ENCODE results near the gene CLASRP. TPM values are rescaled to one million over a fixed set of nuclear protein-coding genes. Genes with fewer than 3 reads are reported as not detected.
A peak's percentile ranks its signal among the peaks of the same experiment; 100 is the strongest.
"Not testable (repeated sequence)": the region's sequence is repeated elsewhere in the genome, so short reads cannot be mapped to it uniquely, and the experiment has no call there.

CLASRP gene
- total RNA-seq, result 10 to 100 TPM; 89.6 to 98.4 TPM

GRCh38 chr19:45038931-45039893, at the start of gene CLASRP:
TSS of gene CLASRP (plus strand) at chr19:45039045. CDS start at chr19:45040213, 1,168 bp downstream.
- peak within 1 kb of the TSS; percentile 98 for H3K4me3 Mint-ChIP-seq
- DNase-seq, result peak; percentile 92
- intact Hi-C loops (cut with micrococcal nuclease), result loop anchor here (1.0 to 2.0 kb wide), 3 partner anchors 37 to 148 kb away; partner anchors contain the start of gene TOMM40
- H3K27ac Mint-ChIP-seq, result peak within 1 kb of the TSS; percentile 95
- POLR2A ChIA-PET, result interaction anchor here (0.6 to 2.7 kb wide), 12 partner anchors 12 to 53 kb away, joined by 3 to 14 read pairs (median 4); partner anchors contain the start of gene PPP1R37
- CTCF ChIA-PET, result interaction anchor here (0.7 to 3.1 kb wide), 13 partner anchors 10 to 439 kb away, joined by 3 to 14 read pairs (median 4); no protein-coding TSS in a partner anchor
- H3K36me3 Mint-ChIP-seq, result peaks cover 56% of the 10 kb centered on the region
- H3K27me3 Mint-ChIP-seq, result no peaks in the 10 kb centered on the region
- H3K4me1 Mint-ChIP-seq (ENCODE audit: low read depth), result peaks cover 29% of the 10 kb centered on the region
- H3K9me3 Mint-ChIP-seq, result no peaks in the 10 kb centered on the region

- no peaks in the 10 kb centered on the region for H3K27me3 Mint-ChIP-seq
- DNase-seq, result no peak
- POLR2A ChIA-PET, result no interaction called here
- no peak overlapping the region for H3K4me3 Mint-ChIP-seq
- CTCF ChIA-PET, result interaction anchor here (4.6 kb wide), 1 partner anchor 69 kb away, joined by 48 read pairs; no protein-coding TSS in a partner anchor
- no peaks in the 10 kb centered on the region for H3K9me3 Mint-ChIP-seq
- intact Hi-C loops (cut with micrococcal nuclease), result no loop called here
- no peaks in the 10 kb centered on the region for H3K4me1 Mint-ChIP-seq (ENCODE audit: low read depth)
- peaks cover 9% of the 10 kb centered on the region for H3K36me3 Mint-ChIP-seq
- no peak overlapping the region for H3K27ac Mint-ChIP-seq
Observed at GRCh38 chr19:44990459-44990858, 48.4 kb upstream of the CLASRP start.

- H3K4me3 Mint-ChIP-seq, result no peak overlapping the region
- ChIA-PET CTCF (interaction anchor here (4.6 kb wide), 1 partner anchor 68 kb away, joined by 48 read pairs; no protein-coding TSS in a partner anchor), POLR2A (no interaction called here)
- intact Hi-C loops (cut with micrococcal nuclease), result no loop called here
- peaks cover 9% of the 10 kb centered on the region for H3K36me3 Mint-ChIP-seq
- DNase-seq, result no peak
- H3K27ac Mint-ChIP-seq, result no peak overlapping the region
- no peaks in the 10 kb centered on the region for H3K4me1 Mint-ChIP-seq (ENCODE audit: low read depth)
- H3K27me3 Mint-ChIP-seq, result no peaks in the 10 kb centered on the region
- H3K9me3 Mint-ChIP-seq, result no peaks in the 10 kb centered on the region
Observed at GRCh38 chr19:44990966-44991365, 47.9 kb upstream of the CLASRP start.

- H3K4me3 Mint-ChIP-seq, result no peak overlapping the region
- no peaks in the 10 kb centered on the region for H3K9me3 Mint-ChIP-seq
- ChIA-PET CTCF (no interaction called here), POLR2A (no interaction called here)
- H3K27me3 Mint-ChIP-seq, result no peaks in the 10 kb centered on the region
- H3K36me3 Mint-ChIP-seq, result peaks cover 8% of the 10 kb centered on the region
- no peak overlapping the region for H3K27ac Mint-ChIP-seq
- intact Hi-C loops (cut with micrococcal nuclease), result no loop called here
- H3K4me1 Mint-ChIP-seq (ENCODE audit: low read depth), result no peaks in the 10 kb centered on the region
- DNase-seq, result no peak
Observed at GRCh38 chr19:44992336-44993163, 46.3 kb upstream of the CLASRP start.

GRCh38 chr19:44993526-44993925, 45.3 kb upstream of the CLASRP start:
- intact Hi-C loops (cut with micrococcal nuclease), result no loop called here
- H3K9me3 Mint-ChIP-seq, result no peaks in the 10 kb centered on the region
- H3K27me3 Mint-ChIP-seq, result no peaks in the 10 kb centered on the region
- ChIA-PET CTCF (no interaction called here), POLR2A (interaction anchor here (0.6 kb wide), 1 partner anchor 57 kb away, joined by 4 read pairs; no protein-coding TSS in a partner anchor)
- peak overlapping the region; percentile 42 for H3K27ac Mint-ChIP-seq
- H3K4me3 Mint-ChIP-seq, result no peak overlapping the region
- DNase-seq, result no peak
- peaks cover 4% of the 10 kb centered on the region for H3K36me3 Mint-ChIP-seq
- H3K4me1 Mint-ChIP-seq (ENCODE audit: low read depth), result no peaks in the 10 kb centered on the region

GRCh38 chr19:44993926-44994537, 44.8 kb upstream of the CLASRP start:
- DNase-seq, result no peak
- H3K4me1 Mint-ChIP-seq (ENCODE audit: low read depth), result no peaks in the 10 kb centered on the region
- H3K4me3 Mint-ChIP-seq, result no peak overlapping the region
- POLR2A ChIA-PET, result interaction anchor here (0.6 kb wide), 1 partner anchor 57 kb away, joined by 4 read pairs; no protein-coding TSS in a partner anchor
- H3K36me3 Mint-ChIP-seq, result peaks cover 2% of the 10 kb centered on the region
- intact Hi-C loops (cut with micrococcal nuclease), result no loop called here
- H3K27me3 Mint-ChIP-seq, result no peaks in the 10 kb centered on the region
- peak overlapping the region; percentile 42 for H3K27ac Mint-ChIP-seq
- no peaks in the 10 kb centered on the region for H3K9me3 Mint-ChIP-seq
- CTCF ChIA-PET, result interaction anchor here (1.2 kb wide), 1 partner anchor 66 kb away, joined by 3 read pairs; no protein-coding TSS in a partner anchor

GRCh38 chr19:44998025-44998424, 40.8 kb upstream of the CLASRP start:
- H3K4me1 Mint-ChIP-seq (ENCODE audit: low read depth), result peaks cover 16% of the 10 kb centered on the region
- no peaks in the 10 kb centered on the region for H3K9me3 Mint-ChIP-seq
- POLR2A ChIA-PET, result no interaction called here
- CTCF ChIA-PET, result interaction anchor here (1.3 kb wide), 1 partner anchor 62 kb away, joined by 5 read pairs; no protein-coding TSS in a partner anchor
- no peaks in the 10 kb centered on the region for H3K27me3 Mint-ChIP-seq
- H3K27ac Mint-ChIP-seq, result no peak overlapping the region
- peaks cover 2% of the 10 kb centered on the region for H3K36me3 Mint-ChIP-seq
- intact Hi-C loops (cut with micrococcal nuclease), result no loop called here
- DNase-seq, result no peak
- no peak overlapping the region for H3K4me3 Mint-ChIP-seq

GRCh38 chr19:44999131-44999925, 39.5 kb upstream of the CLASRP start:
- ChIA-PET CTCF (interaction anchor here (1.8 to 2.0 kb wide), 2 partner anchors 10 to 60 kb away, joined by 9 read pairs; no protein-coding TSS in a partner anchor), POLR2A (interaction anchor here (0.6 to 0.7 kb wide), 2 partner anchors 39 to 144 kb away, joined by 3 read pairs; no protein-coding TSS in a partner anchor)
- H3K4me3 Mint-ChIP-seq; intact Hi-C loops (cut with micrococcal nuclease); H3K36me3 Mint-ChIP-seq; DNase-seq; H3K27me3 Mint-ChIP-seq; H3K9me3 Mint-ChIP-seq: not testable (repeated sequence)
- Mint-ChIP-seq H3K4me1 (ENCODE audit: low read depth) (peaks cover 18% of the 10 kb centered on the region), H3K27ac (peak overlapping the region; percentile 81)

GRCh38 chr19:45000665-45001064, 38.2 kb upstream of the CLASRP start:
- POLR2A ChIA-PET, result interaction anchor here (0.7 to 1.0 kb wide), 2 partner anchors 38 to 225 kb away, joined by 3 to 4 read pairs; partner anchors contain the start of gene CLASRP
- CTCF ChIA-PET, result interaction anchor here (1.8 to 2.0 kb wide), 2 partner anchors 12 to 59 kb away, joined by 9 read pairs; no protein-coding TSS in a partner anchor
- intact Hi-C loops (cut with micrococcal nuclease), result loop anchor here (1.0 to 5.0 kb wide), 2 partner anchors 110 to 253 kb away; partner anchors contain the start of gene BCL3

GRCh38 chr19:45001087-45001739, 37.6 kb upstream of the CLASRP start, which contains the start of gene RELB:
TSS of gene RELB (plus strand) at chr19:45001464. CDS start at chr19:45001580, 116 bp downstream.
- ChIA-PET CTCF (interaction anchor here (1.8 to 2.0 kb wide), 2 partner anchors 12 to 58 kb away, joined by 9 read pairs; no protein-coding TSS in a partner anchor), POLR2A (interaction anchor here (0.5 to 1.4 kb wide), 10 partner anchors 13 to 664 kb away, joined by 3 to 14 read pairs (median 4); partner anchors contain the start of genes CLASRP, CLPTM1, GEMIN7 and TOMM40)
- H3K36me3 Mint-ChIP-seq, result peaks cover 11% of the 10 kb centered on the region
- no peaks in the 10 kb centered on the region for H3K27me3 Mint-ChIP-seq
- H3K27ac Mint-ChIP-seq, result peak within 1 kb of the TSS; percentile 99
- no peaks in the 10 kb centered on the region for H3K9me3 Mint-ChIP-seq
- peak; percentile 97 for DNase-seq
- intact Hi-C loops (cut with micrococcal nuclease), result loop anchor here (1.0 to 5.0 kb wide), 2 partner anchors 111 to 254 kb away; partner anchors contain the start of gene BCL3
- H3K4me3 Mint-ChIP-seq, result peak within 1 kb of the TSS; percentile 96
- peaks cover 22% of the 10 kb centered on the region for H3K4me1 Mint-ChIP-seq (ENCODE audit: low read depth)

More at GRCh38 chr19:45000665-45001064, 38.2 kb upstream of the CLASRP start:
- not testable (repeated sequence) for DNase-seq, H3K9me3 Mint-ChIP-seq, H3K27me3 Mint-ChIP-seq, H3K36me3 Mint-ChIP-seq
- peak overlapping the region; percentile 81 for H3K27ac Mint-ChIP-seq
- peak overlapping the region; percentile 54 for H3K4me3 Mint-ChIP-seq
- peaks cover 18% of the 10 kb centered on the region for H3K4me1 Mint-ChIP-seq (ENCODE audit: low read depth)

All from activated CD4-positive, alpha-beta memory T cell treated with anti-CD3 and anti-CD28 coated beads for 36 hours (primary cell).